NCI-H460 (cell line): ENCODE results near the gene CARD9. TPM values are rescaled to one million over a fixed set of nuclear protein-coding genes. Genes with fewer than 3 reads are reported as not detected.

Experiments
- DNase-seq: peaks from one replicate; pipeline ENCODE4 v3.0.0-alpha.2; 2016; ENCODE audit warnings: low read depth; ENCODE audit errors: extremely low read depth
- total RNA-seq: library from RNA; depleted of rRNA; stranded (reverse); fragments of >200 nt; shearing (Covaris generic); gene quantifications from 2 replicates; pipeline ENCODE4 v1.2.3, GENCODE V29; 2014

Gene CARD9
- total RNA-seq, 1 experiment from 2014 or later: 0.22 TPM

DNA sequence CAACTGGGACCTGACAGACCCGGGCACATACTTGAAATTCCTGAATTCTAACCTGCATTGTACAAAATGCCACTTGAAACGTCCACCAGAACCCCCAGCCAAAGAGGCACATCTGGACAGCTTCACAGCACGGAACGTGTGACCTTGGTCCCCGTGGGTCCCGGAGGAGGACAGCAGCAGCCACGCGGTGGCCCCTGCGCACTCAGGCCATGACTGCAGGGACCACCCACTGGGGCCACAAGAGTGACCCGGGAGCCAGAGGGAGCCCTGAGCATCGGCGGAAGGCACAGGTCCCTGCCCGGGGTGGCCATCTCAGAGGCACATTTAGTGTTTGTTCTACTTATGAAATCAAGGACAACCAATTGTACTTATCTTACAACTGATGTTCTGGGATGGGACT lies 28.6 kb upstream of the CARD9 start:
- DNase-seq: no peak

GRCh38 chr9:136401173-136401922 lies 27.9 kb upstream of the CARD9 start:
- DNase-seq: no peak

- peak; percentile 84 for DNase-seq
Measured at GRCh38 chr9:136400038-136400834, 26.8 kb upstream of the CARD9 start, which contains the start of gene SNAPC4. Gene SNAPC4, minus strand, starts transcription at chr9:136400170. Its CDS starts 1,742 bp downstream, at chr9:136398428.

GRCh38 chr9:136399176-136400037 lies 25.9 kb upstream of the CARD9 start:
- DNase-seq: no peak

GRCh38 chr9:136398286-136398685 lies 24.8 kb upstream of the CARD9 start:
- DNase-seq: no peak

- no peak for DNase-seq
Measured at GRCh38 chr9:136397643-136398042, 24.2 kb upstream of the CARD9 start.

DNA sequence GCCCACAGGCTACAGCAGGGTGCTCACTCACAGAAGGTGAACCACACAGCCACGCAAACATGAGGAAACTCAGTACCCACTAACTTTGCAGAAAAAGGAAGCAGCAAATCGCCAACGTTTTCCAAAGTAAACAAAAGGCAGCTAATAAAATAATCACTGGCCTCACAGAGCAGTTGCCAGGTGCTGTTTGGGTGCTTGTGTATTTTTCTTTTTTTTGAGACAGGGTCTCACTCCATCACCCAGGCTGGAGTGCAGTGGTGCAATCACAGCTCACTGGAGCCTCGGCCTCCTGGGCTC lies 22.7 kb upstream of the CARD9 start:
- no peak for DNase-seq

- DNase-seq: no peak
Measured at GRCh38 chr9:136395345-136396218, 22.1 kb upstream of the CARD9 start.

GRCh38 chr9:136395020-136395340 lies 21.5 kb upstream of the CARD9 start:
- DNase-seq: no peak

GRCh38 chr9:136394312-136395019 lies 21.0 kb upstream of the CARD9 start:
- DNase-seq: no peak

- DNase-seq: no peak
Measured at GRCh38 chr9:136393531-136393930, 20.1 kb upstream of the CARD9 start.

DNA sequence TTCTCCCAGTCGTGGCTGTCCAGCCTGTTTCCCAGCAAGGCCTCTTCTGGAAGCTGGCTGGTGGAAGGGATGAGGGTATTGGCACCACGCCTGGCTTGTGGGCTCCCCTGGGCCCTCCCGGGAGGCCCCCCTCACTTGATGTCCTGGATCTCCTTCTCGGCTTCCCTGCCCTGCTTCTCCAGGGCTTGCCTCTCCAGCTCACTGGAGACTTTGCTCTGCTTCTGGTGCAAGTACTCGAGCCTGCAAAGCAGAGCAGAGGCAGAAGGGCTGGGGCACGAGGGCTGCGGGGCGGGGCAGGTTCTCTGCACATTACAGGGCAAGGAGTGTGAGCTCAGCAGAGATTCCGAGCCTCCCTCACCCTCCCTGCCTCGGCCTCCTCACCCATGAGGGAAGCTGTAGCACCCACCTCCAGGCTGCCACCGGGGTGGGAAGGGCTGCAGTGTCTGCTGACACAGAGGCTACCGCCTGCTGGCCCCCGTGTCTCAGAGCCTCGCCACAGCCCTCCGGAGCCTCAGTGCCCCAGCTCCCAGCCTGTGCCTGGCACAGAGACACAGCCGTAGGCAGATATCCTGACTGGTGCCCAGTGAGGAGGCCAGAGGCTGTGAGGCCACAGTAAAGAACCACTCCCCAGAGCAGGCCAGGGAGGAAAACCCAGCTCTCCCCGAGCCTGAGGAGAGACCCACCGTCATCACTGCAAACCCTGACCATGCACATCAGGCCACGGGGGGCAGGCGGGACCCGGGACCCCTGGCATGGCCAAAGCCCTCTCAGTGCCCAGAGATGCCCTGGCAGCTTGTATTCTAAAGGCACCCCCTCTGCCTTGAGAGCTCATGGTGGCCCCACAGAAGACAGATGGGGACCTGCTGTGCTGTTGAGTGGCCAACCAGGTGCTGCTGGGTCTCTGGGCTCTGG lies 19.3 kb upstream of the CARD9 start:
- DNase-seq: no peak

DNA sequence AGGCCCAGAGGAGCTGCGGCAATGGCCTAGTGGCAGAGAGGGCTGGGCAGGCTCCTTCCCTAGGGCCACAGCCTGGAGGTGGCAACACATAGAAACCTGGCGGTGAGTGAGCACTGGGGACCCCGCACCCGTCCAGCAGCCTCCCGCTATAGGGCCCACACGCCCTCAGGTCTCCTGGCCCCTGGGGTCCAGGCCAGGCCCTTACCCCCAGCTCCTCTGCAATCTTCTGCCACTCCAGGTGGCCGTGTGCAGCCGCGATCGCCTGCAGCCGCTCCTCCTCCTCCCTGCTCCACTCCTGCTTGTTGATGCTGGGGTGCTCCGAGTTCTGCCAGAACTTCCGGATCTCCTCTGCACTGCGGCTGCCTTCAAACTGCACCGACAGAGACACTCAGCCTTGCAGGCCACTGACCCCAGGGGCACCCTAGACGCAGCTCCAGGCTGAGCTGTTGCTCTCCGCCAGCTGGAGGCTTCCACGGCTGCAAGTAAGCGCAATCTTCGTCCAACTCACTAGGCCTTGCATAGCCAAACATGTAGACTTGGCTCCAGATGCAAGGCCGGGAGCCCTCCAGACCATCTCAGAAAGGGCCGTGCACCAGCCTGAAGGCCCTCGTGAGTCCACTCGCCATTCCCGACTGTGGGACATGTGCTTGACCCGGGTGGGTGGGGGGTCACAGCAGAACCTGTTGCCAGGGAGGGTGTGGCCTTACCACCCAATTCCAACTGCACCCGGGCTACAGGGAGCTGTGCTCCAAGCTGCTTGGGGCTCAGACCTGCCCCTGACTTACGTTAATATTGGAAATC lies 18.5 kb upstream of the CARD9 start:
- no peak for DNase-seq

GRCh38 chr9:136389396-136389795 lies 15.9 kb upstream of the CARD9 start:
- no peak for DNase-seq

- DNase-seq: no peak
Measured at GRCh38 chr9:136387217-136387616, 13.7 kb upstream of the CARD9 start.

DNA sequence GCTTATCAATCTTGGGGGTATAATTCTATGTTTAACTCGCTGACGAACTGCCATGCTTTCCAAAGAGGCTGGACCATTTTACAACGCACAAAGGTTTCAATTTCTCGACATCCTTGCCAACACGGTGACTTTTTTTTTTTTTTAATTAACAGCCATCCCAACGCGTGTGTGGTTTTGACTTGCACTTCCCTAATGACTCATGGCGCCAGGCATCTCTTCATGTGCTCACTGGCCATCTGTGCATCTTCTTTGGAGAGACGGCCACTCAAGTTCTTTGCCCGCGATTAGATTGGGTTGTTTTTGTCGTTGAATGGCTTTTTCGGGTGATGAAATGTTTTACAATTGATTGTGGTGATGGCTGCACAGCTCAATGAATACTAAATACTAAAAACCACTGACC lies 12.5 kb upstream of the CARD9 start:
- no peak for DNase-seq

DNA sequence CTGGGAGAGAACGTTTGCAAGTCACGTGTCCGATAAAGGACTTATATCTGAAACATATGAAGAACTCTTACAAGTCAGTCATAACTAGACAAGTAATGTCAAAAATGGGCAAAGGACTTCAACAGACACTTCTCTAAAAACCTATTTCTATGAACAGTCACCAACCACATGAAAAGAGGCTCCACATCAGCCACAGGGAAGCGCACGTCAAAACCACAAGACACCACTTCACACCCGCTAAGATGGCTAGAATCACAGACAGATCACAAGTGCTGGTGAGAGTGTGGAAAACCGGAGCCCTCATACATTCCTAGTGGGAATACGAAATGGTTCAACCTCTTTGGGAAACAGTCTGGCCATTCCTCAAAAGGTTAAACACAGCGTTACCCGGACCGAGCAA lies 11.5 kb upstream of the CARD9 start:
- no peak for DNase-seq

DNA sequence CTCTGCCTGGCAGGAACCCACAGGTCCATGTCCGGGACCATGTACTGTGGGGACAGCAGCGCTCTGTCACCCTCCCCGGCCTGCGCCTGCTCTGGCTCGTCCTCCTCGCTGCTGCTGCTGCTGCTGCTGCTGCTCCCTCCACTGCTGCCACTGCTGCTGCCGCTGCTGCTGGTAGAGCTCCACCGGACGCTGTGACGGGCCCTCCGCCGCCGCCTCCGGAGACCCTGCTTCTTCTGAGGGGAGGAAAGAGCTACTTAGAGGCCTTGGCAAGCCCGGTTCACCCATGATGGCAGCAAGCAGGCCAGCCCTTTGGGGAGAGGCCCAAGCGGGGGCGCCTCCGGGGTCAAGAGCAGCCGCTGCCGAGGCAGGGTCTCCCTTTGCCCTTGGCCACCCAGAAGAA lies 10.0 kb upstream of the CARD9 start:
- no peak for DNase-seq
